Vagina (tissue), 2 donors: ENCODE data around the gene KRTAP9-8. TPM values are rescaled to one million over a fixed set of nuclear protein-coding genes. Genes with fewer than 3 reads are reported as not detected.

Experiments used
- DNase-seq, 2 donors: peaks; one replicate each; pipeline ENCODE4 v3.0.0-alpha.2; 2017; ENCODE audit errors: extremely low spot score in 2 of 2
- H3K27ac ChIP-seq: fragments of 200-600 bp; sonication (generic); one replicate; pipeline ENCODE4 v1.5.1; 2019
- H3K27me3 ChIP-seq: fragments of 200-600 bp; sonication (generic); one replicate; pipeline ENCODE4 v1.5.1; 2019
- H3K36me3 ChIP-seq, 2 donors: fragments of 200-600 bp; sonication (generic); one replicate each; pipeline ENCODE4 v1.5.1; 2017 to 2019
- H3K4me1 ChIP-seq: fragments of 200-600 bp; sonication (generic); one replicate; pipeline ENCODE4 v1.5.1; 2019
- H3K4me3 ChIP-seq, 2 donors: fragments of 200-600 bp; sonication (generic); 1 replicate in 1 of 2; 2 replicates in 1 of 2; pipeline ENCODE4 v1.5.1; 2016 to 2019
- H3K9me3 ChIP-seq: fragments of 200-600 bp; sonication (generic); one replicate; pipeline ENCODE4 v1.5.1; 2019
- POLR2A ChIP-seq, 2 donors: fragments of 450-650 bp; IDR thresholded peaks; one replicate each; pipeline ENCODE4 v1.6.1; 2017; ENCODE audit warnings: antibody characterized with exemption in 2 of 2, mild to moderate bottlenecking in 2 of 2, moderate library complexity in 2 of 2
- POLR2AphosphoS5 ChIP-seq, 2 donors: sonication (generic); formaldehyde crosslinking; IDR thresholded peaks; one replicate each; pipeline ENCODE4 v1.9.0; 2017; ENCODE audit warnings: antibody characterized with exemption in 2 of 2, mild to moderate bottlenecking in 2 of 2, low read depth in 1 of 2; ENCODE audit not compliant: insufficient read depth in 1 of 2
- intact Hi-C: fragments of 100-400 bp; cut with DNase I; formaldehyde crosslinking; loops from one replicate; pipeline ENCODE4 v1.15.1; 2023
- small RNA-seq: library from RNA; depleted of rRNA; stranded (forward); fragments of <200 nt; gene quantifications from one replicate; pipeline ENCODE3, GENCODE V24; 2016
- total RNA-seq: library from RNA; depleted of rRNA; stranded (reverse); fragments of >200 nt; gene quantifications from one replicate; pipeline ENCODE4 v1.2.3, GENCODE V29; 2016
- TF ChIP-seq, protein P1 (sequence below), 3 experiments: fragments of 450-650 bp in 2 of 3; fragments of 200-600 bp in 1 of 3; sonication (generic) in 1 of 3; IDR thresholded peaks; one replicate each; pipeline ENCODE4 v1.5.1; 2017 to 2019; ENCODE audit warnings: antibody characterized with exemption in 3 of 3, mild to moderate bottlenecking in 2 of 3, moderate library complexity in 2 of 3

KRTAP9-8 gene
- total RNA-seq, 1 donor from 2014 or later: not detected

DNA sequence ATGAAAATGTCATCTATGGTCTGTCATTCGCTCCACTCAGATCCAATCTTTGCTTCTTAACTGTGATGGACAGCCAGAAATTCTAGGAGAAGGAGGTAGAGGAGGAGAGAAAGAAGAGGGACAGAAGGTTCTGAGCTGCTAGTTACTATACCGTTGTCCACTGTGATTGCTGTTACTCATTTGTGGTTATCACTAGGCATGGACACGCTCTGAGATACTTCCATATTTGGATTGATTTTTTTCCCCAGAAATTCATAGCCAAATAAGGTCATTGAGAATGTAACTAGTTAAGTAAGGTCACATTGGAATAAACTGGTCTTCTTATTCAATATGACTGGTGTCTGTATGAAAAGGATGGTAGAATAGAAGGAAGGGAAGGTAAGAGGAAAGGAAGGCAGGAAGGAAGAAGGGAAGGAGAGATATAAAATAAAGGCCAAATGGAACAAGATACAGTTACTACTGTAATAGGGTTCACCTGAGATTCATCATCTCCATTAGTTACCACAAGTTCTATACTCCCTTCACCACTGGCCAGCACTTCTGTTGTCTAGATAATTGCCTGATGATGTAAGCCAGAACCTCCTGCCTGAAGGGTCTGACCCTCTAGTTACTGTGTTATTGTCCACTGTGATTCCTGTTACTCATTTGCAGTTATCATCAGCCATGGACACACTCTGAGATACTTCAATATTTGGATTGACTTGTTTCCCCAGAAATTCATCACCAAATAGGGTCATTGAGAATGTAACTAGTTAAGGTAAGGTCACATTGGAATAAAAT, 40.6 kb downstream of the KRTAP9-8 start:
- no peak overlapping the region for H3K27ac ChIP-seq
- DNase-seq: no peak

DNA sequence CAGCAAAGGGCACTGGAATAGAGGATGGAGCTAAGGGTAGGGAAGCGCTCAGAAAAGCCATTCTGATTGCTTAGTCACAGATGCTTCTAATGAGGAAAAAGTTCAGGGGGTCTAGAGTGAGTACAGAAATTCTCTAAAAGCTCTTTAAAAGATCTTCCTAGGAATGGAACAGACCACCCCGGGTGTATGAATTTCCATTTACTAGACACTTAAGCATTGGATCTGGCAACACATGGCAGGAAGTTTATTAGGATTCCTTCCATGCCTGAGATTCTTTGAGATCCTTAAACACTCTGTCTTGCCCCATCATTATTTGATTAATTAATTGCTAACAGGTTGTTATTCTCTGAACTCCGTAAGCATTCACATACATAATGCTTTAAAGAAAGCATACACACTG, 46.2 kb downstream of the KRTAP9-8 start:
- H3K4me3 ChIP-seq: no peak overlapping the region
- H3K27me3 ChIP-seq: no peaks in the 10 kb centered on the region
- no peaks in the 10 kb centered on the region for H3K9me3 ChIP-seq
- no peak for TF ChIP-seq POLR2AphosphoS5 (IDR thresholded peaks at IDR 0.05; ENCODE audit: insufficient read depth in 1 of 2, low read depth in 1 of 2)
- no peak for TF ChIP-seq POLR2A (IDR thresholded peaks at IDR 0.05)
- TF ChIP-seq, protein P1, sequence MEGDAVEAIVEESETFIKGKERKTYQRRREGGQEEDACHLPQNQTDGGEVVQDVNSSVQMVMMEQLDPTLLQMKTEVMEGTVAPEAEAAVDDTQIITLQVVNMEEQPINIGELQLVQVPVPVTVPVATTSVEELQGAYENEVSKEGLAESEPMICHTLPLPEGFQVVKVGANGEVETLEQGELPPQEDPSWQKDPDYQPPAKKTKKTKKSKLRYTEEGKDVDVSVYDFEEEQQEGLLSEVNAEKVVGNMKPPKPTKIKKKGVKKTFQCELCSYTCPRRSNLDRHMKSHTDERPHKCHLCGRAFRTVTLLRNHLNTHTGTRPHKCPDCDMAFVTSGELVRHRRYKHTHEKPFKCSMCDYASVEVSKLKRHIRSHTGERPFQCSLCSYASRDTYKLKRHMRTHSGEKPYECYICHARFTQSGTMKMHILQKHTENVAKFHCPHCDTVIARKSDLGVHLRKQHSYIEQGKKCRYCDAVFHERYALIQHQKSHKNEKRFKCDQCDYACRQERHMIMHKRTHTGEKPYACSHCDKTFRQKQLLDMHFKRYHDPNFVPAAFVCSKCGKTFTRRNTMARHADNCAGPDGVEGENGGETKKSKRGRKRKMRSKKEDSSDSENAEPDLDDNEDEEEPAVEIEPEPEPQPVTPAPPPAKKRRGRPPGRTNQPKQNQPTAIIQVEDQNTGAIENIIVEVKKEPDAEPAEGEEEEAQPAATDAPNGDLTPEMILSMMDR (IDR thresholded peaks at IDR 0.05): no peak
- intact Hi-C loops: no loop called here
- DNase-seq: no peak
- no peaks in the 10 kb centered on the region for H3K4me1 ChIP-seq
- H3K27ac ChIP-seq: no peak overlapping the region
- no peaks in the 10 kb centered on the region for H3K36me3 ChIP-seq

More for the DNA sequence above, 40.6 kb downstream of the KRTAP9-8 start:
- TF ChIP-seq POLR2A (IDR thresholded peaks at IDR 0.05): no peak
- TF ChIP-seq POLR2AphosphoS5 (IDR thresholded peaks at IDR 0.05; ENCODE audit: insufficient read depth in 1 of 2, low read depth in 1 of 2): no peak
- TF ChIP-seq, protein P1 (IDR thresholded peaks at IDR 0.05): no peak
- intact Hi-C loops: no loop called here
- no peaks in the 10 kb centered on the region for H3K4me1 ChIP-seq
- H3K27me3 ChIP-seq: no peaks in the 10 kb centered on the region
- no peak overlapping the region for H3K4me3 ChIP-seq
- no peaks in the 10 kb centered on the region for H3K9me3 ChIP-seq
- no peaks in the 10 kb centered on the region for H3K36me3 ChIP-seq

DNA sequence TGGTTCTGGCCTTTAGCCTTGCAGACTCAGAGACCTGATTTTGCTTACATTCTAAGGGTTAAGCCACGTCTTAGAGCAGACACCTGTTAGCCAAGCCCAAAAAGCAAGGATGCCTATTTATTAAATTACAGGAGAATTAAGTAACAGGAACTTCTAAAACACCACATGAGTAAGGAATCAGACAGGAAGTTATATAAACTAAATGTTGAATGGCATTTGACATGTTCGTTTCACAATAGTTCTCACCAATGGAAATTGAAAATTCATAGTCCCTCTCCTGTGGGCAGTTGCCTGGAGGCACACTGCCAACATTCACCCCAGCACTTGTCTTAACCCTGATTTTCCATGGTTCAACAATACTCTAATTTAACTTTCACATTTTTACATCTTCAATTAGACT, 46.7 kb downstream of the KRTAP9-8 start:
- Histone ChIP-seq H3K9me3 (no peaks in the 10 kb centered on the region), H3K36me3 (no peaks in the 10 kb centered on the region), H3K27me3 (no peaks in the 10 kb centered on the region), H3K27ac (no peak overlapping the region), H3K4me1 (no peaks in the 10 kb centered on the region), H3K4me3 (no peak overlapping the region)
- DNase-seq: no peak
- no peak for TF ChIP-seq POLR2A (IDR thresholded peaks at IDR 0.05)
- TF ChIP-seq, protein P1 (IDR thresholded peaks at IDR 0.05): no peak
- no peak for TF ChIP-seq POLR2AphosphoS5 (IDR thresholded peaks at IDR 0.05; ENCODE audit: insufficient read depth in 1 of 2, low read depth in 1 of 2)
- intact Hi-C loops: no loop called here

DNA sequence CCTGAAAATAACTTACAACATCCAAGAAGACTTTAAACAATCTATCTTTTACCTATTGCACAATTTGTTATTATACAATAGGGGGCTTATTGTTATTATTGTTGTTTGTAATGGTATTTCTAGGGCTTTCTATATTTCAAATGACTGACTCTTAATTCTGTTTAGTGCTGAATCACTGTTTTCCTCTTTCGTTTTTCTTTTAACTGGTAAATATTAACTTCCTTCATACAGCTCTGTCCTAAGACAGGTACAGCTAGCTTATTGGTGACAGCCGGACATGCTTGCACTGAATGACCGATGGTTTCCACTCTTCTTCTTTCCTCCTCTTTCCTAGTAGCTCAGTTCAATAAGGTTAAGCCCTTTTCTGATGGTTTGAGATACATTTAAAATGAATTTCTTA, 49.3 kb downstream of the KRTAP9-8 start:
- DNase-seq: no peak
- Histone ChIP-seq H3K9me3 (no peaks in the 10 kb centered on the region), H3K27ac (no peak overlapping the region), H3K4me1 (no peaks in the 10 kb centered on the region), H3K36me3 (no peaks in the 10 kb centered on the region), H3K27me3 (no peaks in the 10 kb centered on the region), H3K4me3 (no peak overlapping the region)
- TF ChIP-seq POLR2A (IDR thresholded peaks at IDR 0.05) (no peak), POLR2AphosphoS5 (IDR thresholded peaks at IDR 0.05; ENCODE audit: insufficient read depth in 1 of 2, low read depth in 1 of 2) (no peak)
- TF ChIP-seq, protein P1 (IDR thresholded peaks at IDR 0.05): no peak
- intact Hi-C loops: no loop called here

Small RNA genes lying within 50 kb of the gene (small RNA-seq; reads per million reads assigned to genes)
- gene KRTAP9-10P: not detected

Other genes with a start within 250 kb of the KRTAP9-8 start
- not detected for gene KRTAP3-3, start 243.8 kb upstream of the KRTAP9-8 start, total RNA-seq
- gene KRTAP3-2, start 238.1 kb upstream of the KRTAP9-8 start, total RNA-seq: not detected
- gene KRTAP3-1, start 228.9 kb upstream of the KRTAP9-8 start, total RNA-seq: not detected
- not detected for gene KRTAP1-5, start 210.8 kb upstream of the KRTAP9-8 start, total RNA-seq
- gene KRTAP1-4, start 207.8 kb upstream of the KRTAP9-8 start, total RNA-seq: not detected
- not detected for gene KRTAP1-3, start 203.1 kb upstream of the KRTAP9-8 start, total RNA-seq
- not detected for gene KRTAP1-1, start 196.5 kb upstream of the KRTAP9-8 start, total RNA-seq
- not detected for gene KRTAP2-1, start 190.7 kb upstream of the KRTAP9-8 start, total RNA-seq
- gene KRTAP2-2, start 182.8 kb upstream of the KRTAP9-8 start, total RNA-seq: not detected
- not detected for gene KRTAP2-3, start 177.9 kb upstream of the KRTAP9-8 start, total RNA-seq
- not detected for gene KRTAP2-4, start 172.1 kb upstream of the KRTAP9-8 start, total RNA-seq
- gene KRTAP4-7, start 153.8 kb upstream of the KRTAP9-8 start, total RNA-seq: not detected
- not detected for gene KRTAP4-8, start 139.9 kb upstream of the KRTAP9-8 start, total RNA-seq
- gene KRTAP4-16, start 135.8 kb upstream of the KRTAP9-8 start, total RNA-seq: not detected
- not detected for gene KRTAP4-9, start 132.6 kb upstream of the KRTAP9-8 start, total RNA-seq
- not detected for gene KRTAP4-11, start 119.6 kb upstream of the KRTAP9-8 start, total RNA-seq
- gene KRTAP4-12, start 113.8 kb upstream of the KRTAP9-8 start, total RNA-seq: not detected
- not detected for gene KRTAP4-6, start 97.5 kb upstream of the KRTAP9-8 start, total RNA-seq
- not detected for gene KRTAP4-5, start 88.2 kb upstream of the KRTAP9-8 start, total RNA-seq
- not detected for gene KRTAP4-4, start 77.3 kb upstream of the KRTAP9-8 start, total RNA-seq
- gene KRTAP4-3, start 69.8 kb upstream of the KRTAP9-8 start, total RNA-seq: not detected
- gene KRTAP4-2, start 59.8 kb upstream of the KRTAP9-8 start, total RNA-seq: not detected
- gene KRTAP4-1, start 53.1 kb upstream of the KRTAP9-8 start, total RNA-seq: not detected
- gene KRTAP9-1, start 48.1 kb upstream of the KRTAP9-8 start, total RNA-seq: not detected
- not detected for gene KRTAP9-2, start 11.4 kb upstream of the KRTAP9-8 start, total RNA-seq
- gene KRTAP9-3, start 5.5 kb upstream of the KRTAP9-8 start, total RNA-seq: not detected
- gene KRTAP9-4, start 11.7 kb downstream of the KRTAP9-8 start, total RNA-seq: not detected
- not detected for gene KRTAP9-9, start 17.4 kb downstream of the KRTAP9-8 start, total RNA-seq
- not detected for gene KRTAP9-6, start 27.4 kb downstream of the KRTAP9-8 start, total RNA-seq
- gene KRTAP9-7, start 37.7 kb downstream of the KRTAP9-8 start, total RNA-seq: not detected
- not detected for gene KRTAP29-1, start 64.9 kb downstream of the KRTAP9-8 start, total RNA-seq
- gene KRTAP16-1, start 71.3 kb downstream of the KRTAP9-8 start, total RNA-seq: not detected
- not detected for gene KRTAP17-1, start 77.7 kb downstream of the KRTAP9-8 start, total RNA-seq
- gene KRT33A, start 112.8 kb downstream of the KRTAP9-8 start, total RNA-seq: 1.5 TPM
- not detected for gene KRT33B, start 131.8 kb downstream of the KRTAP9-8 start, total RNA-seq
- 0.74 TPM for gene KRT34, start 144.3 kb downstream of the KRTAP9-8 start, total RNA-seq
- gene KRT31, start 159.6 kb downstream of the KRTAP9-8 start, total RNA-seq: not detected
- not detected for gene KRT37, start 186.6 kb downstream of the KRTAP9-8 start, total RNA-seq
- not detected for gene KRT38, start 203.0 kb downstream of the KRTAP9-8 start, total RNA-seq
- gene KRT32, start 229.4 kb downstream of the KRTAP9-8 start, total RNA-seq: not detected
- not detected for gene KRT35, start 243.2 kb downstream of the KRTAP9-8 start, total RNA-seq